HEK293 (cell line): Measurements from ENCODE around the gene ACSS1.

ENCODE experiments used
- TF ChIP-seq, protein P1 (sequence below): fragments of 450-650 bp; formaldehyde crosslinking; IDR thresholded peaks from 2 replicates; pipeline ENCODE4 v1.5.1; 2017; ENCODE audit warnings: missing biosample characterization, missing genetic modification characterization
- TF ChIP-seq, protein P2 (sequence below): fragments of 450-650 bp; formaldehyde crosslinking; IDR thresholded peaks from 2 replicates; pipeline ENCODE4 v1.5.1; 2016; ENCODE audit warnings: missing biosample characterization, missing genetic modification characterization

DNA sequence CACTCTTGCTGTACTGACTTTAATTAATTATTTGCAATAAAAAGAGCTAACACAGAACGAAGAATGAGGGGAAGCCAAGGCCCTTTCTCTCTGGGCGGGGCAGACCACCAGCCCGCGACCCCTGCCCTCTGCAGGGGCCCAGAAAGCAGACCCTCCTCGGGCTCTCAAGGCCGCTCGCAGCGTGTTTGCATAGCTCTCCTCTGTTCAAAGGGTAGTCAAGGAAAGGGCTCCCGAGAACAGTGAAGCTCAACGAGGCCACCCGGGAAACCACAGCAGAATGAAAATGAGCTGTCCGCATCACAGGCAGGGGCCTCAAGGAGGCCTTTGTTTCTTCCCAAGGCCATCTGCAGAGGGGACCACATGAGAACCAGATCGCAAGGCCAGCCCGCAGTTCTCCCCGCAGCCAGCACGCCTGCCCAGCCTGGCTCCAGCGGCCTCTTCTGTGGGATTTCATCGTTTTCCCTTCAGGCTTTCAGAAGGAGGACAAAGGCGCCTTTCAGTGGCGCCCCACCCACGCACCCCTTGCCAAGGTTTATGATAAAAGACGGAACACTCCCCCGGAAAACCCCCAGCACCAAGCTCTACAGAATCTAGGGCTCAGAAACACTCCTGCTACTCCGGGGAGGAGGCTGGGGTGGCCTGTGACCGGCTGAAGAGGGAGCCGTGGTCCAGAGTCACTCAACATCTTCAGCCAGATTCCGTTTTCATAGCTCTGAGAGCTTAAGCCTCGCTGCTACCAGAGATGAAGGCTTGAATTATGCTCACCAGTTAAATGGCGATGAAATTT, 25.3 kb downstream of the ACSS1 start:
- TF ChIP-seq, protein P1, sequence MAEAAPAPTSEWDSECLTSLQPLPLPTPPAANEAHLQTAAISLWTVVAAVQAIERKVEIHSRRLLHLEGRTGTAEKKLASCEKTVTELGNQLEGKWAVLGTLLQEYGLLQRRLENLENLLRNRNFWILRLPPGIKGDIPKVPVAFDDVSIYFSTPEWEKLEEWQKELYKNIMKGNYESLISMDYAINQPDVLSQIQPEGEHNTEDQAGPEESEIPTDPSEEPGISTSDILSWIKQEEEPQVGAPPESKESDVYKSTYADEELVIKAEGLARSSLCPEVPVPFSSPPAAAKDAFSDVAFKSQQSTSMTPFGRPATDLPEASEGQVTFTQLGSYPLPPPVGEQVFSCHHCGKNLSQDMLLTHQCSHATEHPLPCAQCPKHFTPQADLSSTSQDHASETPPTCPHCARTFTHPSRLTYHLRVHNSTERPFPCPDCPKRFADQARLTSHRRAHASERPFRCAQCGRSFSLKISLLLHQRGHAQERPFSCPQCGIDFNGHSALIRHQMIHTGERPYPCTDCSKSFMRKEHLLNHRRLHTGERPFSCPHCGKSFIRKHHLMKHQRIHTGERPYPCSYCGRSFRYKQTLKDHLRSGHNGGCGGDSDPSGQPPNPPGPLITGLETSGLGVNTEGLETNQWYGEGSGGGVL (tag by site-specific recombination) = no peak
- TF ChIP-seq, protein P2, sequence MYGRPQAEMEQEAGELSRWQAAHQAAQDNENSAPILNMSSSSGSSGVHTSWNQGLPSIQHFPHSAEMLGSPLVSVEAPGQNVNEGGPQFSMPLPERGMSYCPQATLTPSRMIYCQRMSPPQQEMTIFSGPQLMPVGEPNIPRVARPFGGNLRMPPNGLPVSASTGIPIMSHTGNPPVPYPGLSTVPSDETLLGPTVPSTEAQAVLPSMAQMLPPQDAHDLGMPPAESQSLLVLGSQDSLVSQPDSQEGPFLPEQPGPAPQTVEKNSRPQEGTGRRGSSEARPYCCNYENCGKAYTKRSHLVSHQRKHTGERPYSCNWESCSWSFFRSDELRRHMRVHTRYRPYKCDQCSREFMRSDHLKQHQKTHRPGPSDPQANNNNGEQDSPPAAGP (tag by site-specific recombination) = no peak
